Pulmonary artery endothelial cell (primary cell): Measurements from ENCODE around the gene KIAA1217. TPM values are rescaled to one million over a fixed set of nuclear protein-coding genes. Genes with fewer than 3 reads are reported as not detected.
"Not testable (repeated sequence)": the region's sequence is repeated elsewhere in the genome, so short reads cannot be mapped to it uniquely, and the experiment has no call there.

ENCODE experiments used
- DNase-seq: peaks from one replicate; pipeline ENCODE4 v3.0.0-alpha.2; 2011; ENCODE audit warnings: low read depth, low spot score
- total RNA-seq: library from RNA; depleted of rRNA; stranded (reverse); fragments of >200 nt; gene quantifications from 2 replicates; pipeline ENCODE4 v1.2.3, GENCODE V29; 2014

The KIAA1217 gene
- total RNA-seq, 1 donor from 2014 or later, result 1.5 TPM

DNA sequence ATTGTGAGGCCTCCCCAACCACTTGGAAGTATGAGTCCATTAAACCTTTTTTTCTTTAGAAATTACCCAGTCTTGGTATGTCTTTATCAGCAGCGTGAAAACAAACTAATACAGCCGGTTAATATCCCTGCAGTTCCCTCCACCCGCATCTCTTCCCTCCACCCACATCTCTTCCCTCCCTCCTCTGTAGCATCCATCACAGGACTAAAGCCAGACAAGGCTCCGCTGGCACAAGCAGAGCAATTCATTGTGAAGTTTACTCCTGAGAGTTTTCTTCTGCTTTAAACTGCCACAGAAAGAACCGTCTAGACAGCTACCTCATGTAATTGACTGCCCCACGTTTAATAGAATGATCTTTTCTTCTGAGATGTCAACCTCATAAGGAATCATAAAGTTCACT is 131.5 kb downstream of the KIAA1217 start:
- no peak for DNase-seq

DNA sequence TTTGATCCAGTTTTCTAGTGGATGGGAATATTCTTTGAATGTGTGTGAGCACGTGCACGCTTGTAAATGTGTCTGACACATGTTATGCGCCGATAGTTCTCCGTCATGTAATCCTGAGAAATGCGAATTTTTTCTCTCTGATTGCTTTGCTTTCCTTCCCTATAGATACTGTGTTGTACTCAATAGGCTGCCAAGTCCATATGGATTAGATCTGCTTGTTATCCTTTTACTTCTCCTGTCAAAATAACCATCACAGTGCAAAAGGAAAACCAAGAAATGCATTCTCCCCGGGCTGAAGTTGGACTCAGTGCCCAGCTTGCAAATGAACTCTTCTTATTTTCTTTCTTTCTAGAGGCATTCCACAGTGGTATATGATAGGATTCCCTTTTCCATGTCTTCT is 131.9 kb downstream of the KIAA1217 start:
- DNase-seq, result no peak

DNA sequence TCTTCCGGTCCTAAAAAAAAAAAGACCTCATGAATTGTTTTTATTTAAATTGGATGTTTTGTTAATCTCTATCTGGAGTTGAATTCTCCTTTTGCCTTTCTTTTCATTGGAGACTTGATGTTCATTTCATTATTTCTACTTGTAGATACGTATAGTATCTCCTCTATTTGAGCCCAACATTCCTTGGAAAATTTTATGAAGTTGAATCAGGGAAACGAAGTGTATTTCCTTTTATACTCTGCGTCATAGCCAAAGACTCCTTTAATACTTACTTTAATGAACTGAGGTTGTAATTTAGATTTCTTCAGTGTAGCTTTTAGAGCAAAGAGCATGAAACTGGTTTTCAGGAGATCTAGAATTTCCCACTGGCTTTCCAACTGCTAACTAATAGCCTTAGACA is 132.4 kb downstream of the KIAA1217 start:
- no peak for DNase-seq

DNA sequence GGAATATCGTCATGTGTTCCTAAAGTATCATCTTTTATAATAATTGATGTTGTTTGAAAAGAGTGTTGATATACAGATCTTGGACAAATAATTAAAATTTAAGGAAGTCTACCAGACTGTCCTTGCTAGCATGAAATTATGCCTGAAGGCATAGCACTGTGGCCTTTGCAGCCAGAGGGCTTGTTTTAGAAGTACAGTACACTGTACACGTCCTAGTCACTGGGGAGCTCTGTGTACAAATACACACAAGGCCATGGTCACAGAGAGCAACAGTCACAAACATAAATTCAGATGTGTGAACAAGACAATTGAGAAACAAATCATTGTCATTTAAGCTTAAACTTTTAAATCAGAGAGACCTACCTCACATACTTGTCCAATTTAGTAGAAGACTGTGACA is 133.0 kb downstream of the KIAA1217 start:
- no peak for DNase-seq

DNA sequence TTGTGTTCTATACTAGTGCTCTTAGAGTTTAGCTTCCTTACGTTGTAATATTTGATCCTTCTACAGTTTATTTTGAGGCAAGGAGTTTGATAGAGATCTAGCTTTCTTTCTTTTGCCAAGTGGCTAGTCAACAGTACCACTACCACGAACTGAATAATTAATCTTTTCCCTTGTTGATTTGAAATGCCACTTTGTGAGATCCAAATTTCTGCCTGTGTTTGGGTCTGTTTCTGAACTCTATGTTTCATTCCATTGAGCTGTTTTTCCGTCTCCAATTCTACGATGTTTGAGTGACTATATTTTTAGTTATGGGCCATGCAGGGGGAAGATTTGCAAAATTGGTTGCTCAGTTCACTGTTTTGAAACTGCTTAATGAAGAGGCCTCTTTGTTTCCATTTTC is 134.7 kb downstream of the KIAA1217 start:
- no peak for DNase-seq

DNA sequence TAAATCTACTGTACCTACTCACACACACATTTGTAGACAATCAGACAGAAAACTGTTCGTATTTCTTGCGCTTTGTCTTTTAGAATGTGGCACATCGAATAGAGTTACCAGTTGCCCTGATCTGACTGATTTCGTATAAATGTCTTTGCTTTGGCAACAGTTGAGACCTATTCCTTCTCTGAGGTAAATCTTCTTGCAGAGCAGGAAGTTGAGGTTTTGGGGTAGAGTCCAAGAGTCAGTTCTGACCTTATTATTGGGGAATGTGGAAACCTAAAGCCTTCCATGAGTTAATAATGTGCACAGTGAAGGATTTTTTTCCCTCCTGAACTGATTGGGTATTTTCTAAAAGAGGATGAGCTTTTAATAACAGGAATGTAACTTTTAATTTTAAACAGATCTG is 135.3 kb downstream of the KIAA1217 start:
- no peak for DNase-seq

DNA sequence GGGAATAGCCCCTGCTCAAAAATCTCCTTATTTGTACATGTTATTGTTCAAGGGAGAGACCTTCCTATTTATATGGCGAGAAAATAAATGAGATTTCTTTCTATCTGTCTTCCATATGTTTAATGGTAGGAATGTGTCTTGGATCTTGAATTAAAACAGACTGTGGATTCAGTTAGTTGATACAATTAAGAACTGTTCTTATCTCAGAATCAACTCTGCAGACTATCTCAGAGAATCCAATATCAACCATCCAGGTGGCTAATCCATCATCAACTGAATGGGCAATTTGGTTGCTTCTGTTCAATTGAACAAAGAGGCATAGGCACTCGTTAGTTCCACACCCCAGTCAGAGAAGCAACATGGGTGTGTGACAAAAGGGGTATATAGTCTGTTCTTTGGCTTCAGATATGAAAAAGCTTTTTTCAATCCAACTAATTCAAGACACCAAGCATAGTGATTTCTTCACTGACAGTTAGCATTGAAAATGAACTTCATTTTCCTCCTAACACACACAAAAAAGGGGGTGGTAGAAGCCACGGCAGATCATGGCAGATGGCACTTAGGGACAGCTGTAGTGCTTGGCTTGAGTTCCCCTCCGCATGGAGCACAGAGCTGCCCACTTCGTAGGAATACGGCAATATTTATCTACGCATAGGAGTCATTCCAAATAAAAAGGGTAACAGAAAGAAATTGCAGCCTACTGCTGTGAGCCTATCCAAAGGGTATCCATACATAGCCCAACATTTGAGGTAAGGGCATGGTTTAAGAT is 135.9 kb downstream of the KIAA1217 start:
- no peak for DNase-seq

DNA sequence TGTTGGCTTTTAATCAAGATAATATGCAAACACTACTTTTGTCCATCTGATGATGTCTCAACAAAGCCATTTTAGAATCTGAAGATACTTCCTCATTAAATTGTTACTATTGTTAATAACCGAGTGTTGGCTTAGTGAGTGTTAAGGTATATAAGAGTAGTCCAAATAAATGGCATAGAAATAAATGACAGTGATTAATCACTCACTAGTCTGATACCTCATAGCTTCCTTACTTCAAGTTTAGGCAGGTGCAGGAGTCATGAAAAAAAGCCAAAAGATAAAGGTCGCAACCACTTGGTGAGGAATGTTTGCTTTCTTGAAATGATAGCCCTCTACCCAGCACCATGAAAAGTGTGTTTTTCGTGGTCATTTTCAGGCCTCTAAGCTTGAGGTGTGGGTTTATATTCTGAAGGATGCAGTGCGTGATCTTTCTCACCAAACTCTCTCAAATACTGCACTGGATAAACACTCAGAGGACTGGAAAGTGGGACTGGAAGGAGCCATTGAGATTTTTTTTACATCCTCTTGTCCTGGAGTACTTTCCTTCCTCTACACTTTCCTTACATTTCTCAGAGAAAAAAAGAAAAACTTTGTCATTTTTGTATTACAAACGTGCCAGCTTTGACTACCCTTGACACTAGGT is 138.1 kb downstream of the KIAA1217 start:
- no peak for DNase-seq

DNA sequence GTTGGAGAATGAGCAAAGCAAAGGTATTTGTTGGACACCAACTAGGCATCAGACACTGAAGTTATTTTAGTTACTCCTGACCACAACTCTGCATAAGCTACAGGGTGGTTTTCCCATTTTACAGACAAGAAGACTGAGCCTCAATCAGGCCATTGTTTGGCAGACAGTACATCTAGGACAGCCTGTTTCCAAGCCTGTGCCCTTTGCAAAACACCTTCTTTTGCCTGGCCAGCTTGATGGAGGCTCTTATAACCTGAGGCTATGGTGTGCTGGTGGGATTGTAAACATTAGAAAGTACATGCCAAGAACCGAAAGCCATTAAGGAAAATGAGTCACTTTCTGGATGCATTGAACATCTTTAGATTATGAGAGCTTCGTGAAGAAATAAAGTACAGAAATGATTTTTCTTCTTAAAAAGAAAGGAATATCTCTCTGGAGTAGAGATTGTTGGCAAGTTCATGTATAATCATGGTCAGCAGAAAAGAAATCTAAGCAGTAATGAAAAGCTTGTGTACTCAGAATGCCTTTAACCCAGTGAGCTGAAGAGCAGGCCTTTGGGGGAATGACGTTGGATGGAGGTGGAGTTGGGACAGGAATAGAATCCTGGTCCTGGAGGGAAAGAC is 140.6 kb downstream of the KIAA1217 start:
- DNase-seq, result no peak

DNA sequence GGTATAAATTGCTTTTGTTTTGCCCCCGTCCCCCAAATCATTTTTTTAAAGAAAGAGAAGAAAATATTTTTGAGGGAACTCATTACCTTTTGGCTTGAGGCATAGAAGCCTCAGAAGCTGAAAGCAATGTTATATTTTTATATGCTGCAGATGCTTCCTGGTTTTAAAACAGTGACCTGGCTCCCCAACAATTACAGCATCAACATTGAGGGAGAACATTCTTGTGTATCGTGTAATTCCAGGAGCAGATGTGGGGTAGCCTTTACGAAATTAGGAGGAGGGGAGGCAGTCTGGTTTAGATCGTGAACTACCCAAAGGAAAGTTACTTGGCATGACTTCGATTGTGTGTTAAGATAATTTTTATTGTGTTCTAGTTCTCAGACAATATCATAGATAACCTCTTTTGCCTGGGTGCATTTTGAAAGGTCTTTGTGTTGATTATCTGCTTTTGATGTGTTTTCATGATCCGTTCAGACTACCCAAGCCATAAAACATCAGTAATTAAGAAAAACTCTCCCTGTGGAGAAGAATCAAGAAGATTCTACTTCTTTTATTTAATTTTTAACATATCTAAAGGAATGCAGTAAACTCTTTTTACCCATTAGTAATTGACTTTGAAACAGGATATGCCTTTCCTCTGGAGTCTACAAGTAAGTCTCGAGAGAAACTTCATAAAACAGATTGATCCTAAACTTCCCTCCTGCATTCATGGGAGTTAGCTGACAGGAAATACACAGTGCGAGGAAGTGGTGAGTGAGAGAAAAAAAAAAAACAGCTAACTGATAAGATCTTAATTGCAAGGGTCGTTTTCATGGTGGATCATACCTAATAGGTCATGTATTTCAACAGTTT is 141.4 kb downstream of the KIAA1217 start:
- DNase-seq, result no peak

DNA sequence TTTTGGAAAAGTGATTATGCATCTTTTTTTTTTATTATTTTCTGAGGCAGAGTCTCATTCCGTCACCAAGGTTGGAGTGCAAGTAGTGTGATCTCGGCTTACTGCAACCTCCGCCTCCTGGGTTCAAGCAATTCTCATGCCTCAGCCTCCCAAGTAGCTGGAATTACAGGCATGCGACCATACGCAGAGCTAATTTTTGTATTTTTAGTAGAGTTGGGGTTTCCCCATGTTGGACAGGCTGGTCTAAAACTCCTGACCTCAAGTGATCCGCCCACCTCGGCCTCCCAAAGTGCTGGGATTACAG is 141.9 kb downstream of the KIAA1217 start:
- not testable (repeated sequence) for DNase-seq

DNA sequence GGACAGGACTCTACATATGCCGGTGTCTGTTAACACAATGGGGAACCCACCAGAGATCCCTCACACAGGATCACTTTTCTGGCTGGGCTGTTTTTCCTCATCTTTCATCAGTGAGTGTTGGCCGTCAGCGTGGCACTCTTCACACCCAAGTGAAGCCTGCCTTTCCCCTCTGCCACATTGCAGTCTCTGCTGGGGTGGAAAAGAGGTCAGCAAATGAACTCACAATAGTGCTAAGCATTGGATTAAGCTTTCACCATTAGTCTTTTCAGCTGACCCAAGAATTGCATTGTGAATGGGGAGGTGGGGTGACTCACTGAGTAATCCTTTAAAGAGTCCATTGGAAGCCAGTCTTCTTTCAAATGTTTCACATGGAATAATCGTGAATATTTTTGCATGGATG is 143.0 kb downstream of the KIAA1217 start:
- no peak for DNase-seq

DNA sequence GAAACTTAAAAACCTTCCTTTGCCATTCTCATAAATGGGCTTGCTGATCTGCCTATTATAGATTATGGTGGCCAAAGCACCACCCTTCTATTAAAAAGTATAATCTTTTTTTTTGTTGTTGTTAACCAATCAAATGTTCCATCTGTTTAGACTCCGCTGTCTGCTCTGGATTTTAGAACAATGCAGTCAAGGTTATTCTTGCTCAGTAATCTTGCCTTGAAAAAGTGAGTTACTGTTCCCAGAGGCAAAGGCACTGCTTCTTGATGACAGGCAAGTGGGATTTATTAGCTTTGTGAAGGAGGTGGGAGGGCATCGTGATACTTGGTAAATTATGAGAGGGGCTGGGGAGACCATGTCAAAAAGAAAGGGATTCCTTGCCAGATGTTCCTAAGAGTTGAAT is 143.5 kb downstream of the KIAA1217 start:
- no peak for DNase-seq

DNA sequence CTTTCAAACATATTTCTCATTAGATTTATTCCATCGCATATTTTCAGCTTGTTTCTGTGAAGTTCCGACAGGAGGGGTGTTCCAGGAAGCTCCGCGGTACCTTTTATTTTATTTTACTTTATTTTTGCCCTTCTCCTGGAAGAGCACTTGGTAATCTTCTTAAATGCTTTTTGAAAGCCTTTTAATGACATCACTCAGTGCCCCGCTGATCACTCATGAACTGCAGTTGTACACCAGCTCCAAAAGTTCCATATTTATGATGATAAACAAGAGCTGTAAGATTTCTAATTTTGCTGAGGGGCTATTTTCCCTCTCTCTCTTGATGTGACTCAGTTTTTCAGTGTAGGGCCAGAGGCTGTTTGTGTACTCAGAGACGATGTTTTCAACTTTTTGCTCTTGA is 144.4 kb downstream of the KIAA1217 start:
- no peak for DNase-seq

DNA sequence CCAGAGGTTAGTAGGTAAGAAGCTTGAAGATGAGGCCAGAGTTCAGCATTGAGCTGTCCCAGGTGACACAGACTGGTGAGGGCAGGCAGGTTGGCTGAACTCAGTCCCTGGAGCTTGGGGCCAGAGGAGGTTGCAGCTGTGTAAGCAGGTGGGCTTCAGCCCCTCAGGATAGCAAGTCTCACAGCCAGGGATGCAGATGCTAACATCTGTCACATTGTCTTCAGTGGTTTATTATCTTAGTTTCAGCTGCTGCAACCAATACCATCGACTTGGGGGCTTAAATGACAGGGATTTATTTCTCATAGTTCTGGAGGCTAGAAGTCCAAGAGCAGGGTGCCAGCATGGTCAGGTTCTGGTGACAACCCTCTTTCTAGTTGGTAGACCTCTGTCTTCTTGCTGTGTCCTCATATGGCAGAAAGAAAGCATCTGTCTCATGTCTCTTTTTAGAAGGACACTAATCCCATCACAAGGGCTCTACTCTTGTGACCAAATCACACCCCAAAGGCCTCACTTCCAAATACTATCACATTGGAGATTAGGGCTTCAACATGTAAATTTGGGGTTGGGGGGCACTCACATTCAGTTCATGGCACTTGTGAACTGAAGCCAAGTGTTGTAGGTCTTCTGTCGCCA is 146.2 kb downstream of the KIAA1217 start:
- no peak for DNase-seq

DNA sequence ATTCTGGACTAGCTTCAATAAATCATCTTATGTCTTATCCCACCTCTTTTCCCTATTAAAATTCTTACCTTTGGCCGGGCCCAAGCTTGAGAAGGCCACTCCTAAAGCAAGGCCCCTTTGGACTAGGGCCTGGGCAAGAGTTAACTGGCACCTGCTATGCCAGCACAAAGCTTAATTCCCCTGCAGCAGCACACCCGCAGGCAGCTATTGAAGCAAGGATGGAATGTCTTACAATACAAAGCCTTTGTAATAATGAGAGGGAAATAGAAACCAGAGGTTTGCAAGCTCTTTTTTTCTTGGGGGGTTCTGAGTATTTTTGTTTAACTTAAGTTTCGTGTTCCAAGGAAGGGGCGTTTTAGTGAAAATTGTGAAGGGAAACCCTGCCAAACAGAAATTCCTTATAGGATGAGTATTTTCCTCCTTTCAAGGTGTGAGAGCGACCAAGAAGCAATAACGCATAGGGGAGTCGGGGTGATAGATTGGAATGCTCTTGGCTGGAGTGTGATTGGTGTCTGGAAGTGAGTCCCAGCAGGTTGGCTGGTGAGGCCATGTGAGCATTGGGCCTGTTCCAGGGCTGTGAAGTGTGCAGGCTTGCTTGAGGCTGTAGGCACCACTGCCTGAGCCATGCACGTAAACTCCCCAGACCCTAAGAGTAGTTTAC is 148.5 kb downstream of the KIAA1217 start:
- DNase-seq, result no peak

DNA sequence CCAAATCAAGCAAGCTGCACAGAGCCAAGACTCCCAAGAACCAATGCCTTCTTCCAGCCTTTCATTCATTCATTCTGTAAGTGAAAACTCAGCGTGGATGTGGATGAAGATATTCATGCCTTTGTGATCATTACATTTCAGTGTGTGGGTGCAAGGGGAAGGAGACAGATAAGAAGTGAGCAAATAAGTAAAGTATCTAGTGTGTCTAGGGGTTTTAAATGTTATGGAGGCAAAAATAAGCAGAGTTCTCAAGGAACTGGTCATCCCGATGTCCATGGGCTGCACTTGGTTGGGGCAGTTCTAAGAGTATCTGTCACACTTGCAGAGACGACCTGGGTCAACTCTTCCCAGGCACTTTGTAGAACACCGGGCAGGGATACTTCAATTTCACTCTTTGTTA is 149.1 kb downstream of the KIAA1217 start:
- no peak for DNase-seq

DNA sequence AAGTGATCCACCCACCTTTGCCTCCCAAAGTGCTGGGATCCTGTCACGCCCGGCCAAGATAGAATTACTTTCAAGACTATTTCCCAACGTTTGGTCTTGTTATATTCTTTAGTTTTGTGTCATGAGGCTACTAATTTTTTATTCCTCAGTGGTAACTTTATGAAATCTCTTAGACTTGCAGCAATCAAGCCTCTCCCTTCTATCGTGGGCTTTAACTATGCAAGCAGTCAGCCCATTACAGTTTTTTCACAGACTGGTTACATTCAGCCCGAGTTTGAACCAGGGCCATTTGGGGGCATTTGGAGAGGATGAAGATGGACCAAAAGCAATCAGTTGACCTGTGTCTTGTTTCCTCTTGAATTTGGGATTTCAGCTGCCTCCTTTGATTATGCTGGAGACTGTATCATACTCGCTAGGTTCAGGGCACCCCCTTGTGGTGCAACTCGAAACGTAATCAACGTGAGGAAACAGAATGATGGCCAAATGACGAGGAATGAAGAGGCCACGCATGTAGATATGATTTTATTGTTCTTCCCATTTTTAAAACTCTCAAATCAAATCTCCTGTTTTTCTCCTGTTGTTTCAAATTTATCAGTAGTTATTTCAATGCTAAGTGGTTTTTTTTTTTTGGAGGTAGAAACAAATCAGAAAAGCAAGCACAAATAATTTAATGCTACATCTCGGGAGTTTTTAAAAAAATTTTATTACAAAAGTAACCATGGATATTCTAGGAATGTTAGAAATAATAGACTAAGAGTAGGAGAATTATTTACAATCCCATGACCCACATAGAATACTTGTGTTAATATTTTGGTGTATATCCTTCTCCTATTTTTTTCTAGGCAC is 151.6 kb downstream of the KIAA1217 start:
- DNase-seq, result no peak

DNA sequence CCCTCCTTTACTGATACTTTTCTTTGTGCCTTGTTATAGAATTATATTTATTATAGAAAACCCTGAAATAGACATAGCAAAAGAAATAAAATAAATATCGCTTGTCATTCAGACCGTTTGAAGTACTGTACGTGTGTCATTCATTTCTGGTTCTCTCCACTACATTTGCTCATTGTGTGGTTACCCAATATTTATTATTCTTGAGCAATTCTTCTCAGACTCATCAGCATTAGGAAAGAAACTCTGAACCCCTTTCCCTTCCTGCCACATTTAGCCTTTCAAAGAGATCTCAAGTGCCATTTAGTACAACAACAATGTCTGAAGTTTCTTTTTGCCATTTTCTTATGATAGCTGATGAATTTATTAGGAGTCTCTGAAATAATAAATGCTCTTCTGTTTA is 154.1 kb downstream of the KIAA1217 start:
- DNase-seq, result no peak

DNA sequence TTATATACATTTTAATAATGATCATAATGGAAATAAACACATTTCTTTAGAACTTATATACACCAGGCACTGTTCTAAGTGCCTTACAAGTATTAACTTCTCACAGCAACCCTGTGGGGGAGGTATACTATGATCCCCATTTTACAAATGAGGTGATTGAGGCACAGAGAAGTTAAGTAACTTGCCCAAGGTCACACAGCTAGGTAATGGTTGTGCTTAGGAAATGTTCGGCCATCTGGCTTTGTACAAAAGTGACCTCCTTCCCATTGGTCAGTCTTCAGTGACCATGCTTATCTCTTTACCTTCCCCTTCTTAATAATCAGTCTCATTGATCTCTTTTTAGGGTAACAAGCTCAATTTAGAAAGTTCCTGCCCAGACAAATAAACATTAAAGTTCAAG is 158.8 kb downstream of the KIAA1217 start:
- no peak for DNase-seq
